SK-N-MC (cell line): Measurements from ENCODE around the gene PTPRM.

Experiments used
- DNase-seq: peaks from one replicate; pipeline ENCODE4 v3.0.0-alpha.2; 2011; ENCODE audit warnings: low read depth, low spot score
- H3K27ac ChIP-seq: fragments of 200-600 bp; sonication (generic); 2 replicates; pipeline ENCODE4 v1.5.1; 2016; ENCODE audit warnings: mixed run types
- H3K36me3 ChIP-seq: fragments of 200-600 bp; sonication (generic); 2 replicates; pipeline ENCODE4 v1.6.1; 2017; ENCODE audit warnings: antibody characterized with exemption, low read length, mixed read lengths; ENCODE audit not compliant: insufficient read depth
- H3K4me3 ChIP-seq: fragments of 200-600 bp; sonication (generic); 2 replicates; pipeline ENCODE4 v1.5.1; 2016
- H3K9ac ChIP-seq: fragments of 200-600 bp; sonication (generic); 2 replicates; pipeline ENCODE4 v1.8.0; 2017; ENCODE audit warnings: mixed run types, mixed read lengths; ENCODE audit not compliant: insufficient read length
- H3K9me3 ChIP-seq: fragments of 200-600 bp; sonication (generic); 2 replicates; pipeline ENCODE4 v1.6.1; 2017; ENCODE audit warnings: low read depth, mild to moderate bottlenecking, antibody characterized with exemption, low read length, moderate library complexity, mixed read lengths
- EZH2 ChIP-seq: fragments of 200-600 bp; sonication (generic); IDR thresholded peaks from one replicate; pipeline ENCODE4 v1.6.1; 2017; ENCODE audit warnings: antibody characterized with exemption
- FOXP2 ChIP-seq: optimal IDR thresholded peaks from 2 replicates; pipeline ENCODE3; 2011; ENCODE audit warnings: mild to moderate bottlenecking, moderate library complexity; ENCODE audit not compliant: insufficient read depth; ENCODE audit errors: extremely low read length, control extremely low read depth
- POLR2AphosphoS5 ChIP-seq: IDR thresholded peaks from 2 replicates; pipeline ENCODE4 v1.6.1; 2012; ENCODE audit warnings: mild to moderate bottlenecking, low read depth, low read length, borderline replicate concordance

The PTPRM gene

GRCh38 chr18:8411492-8411891 lies 844.4 kb downstream of the PTPRM start:
- no peak for DNase-seq
- H3K4me3 ChIP-seq: no peak overlapping the region
- no peaks in the 10 kb centered on the region for H3K9me3 ChIP-seq
- H3K9ac ChIP-seq: no peak overlapping the region
- H3K36me3 ChIP-seq: no peaks in the 10 kb centered on the region
- TF ChIP-seq EZH2: no peak
- TF ChIP-seq POLR2AphosphoS5: no peak
- TF ChIP-seq FOXP2: no peak
- no peak overlapping the region for H3K27ac ChIP-seq

- no peak for TF ChIP-seq FOXP2
- TF ChIP-seq EZH2: no peak
- TF ChIP-seq POLR2AphosphoS5: no peak
- H3K9ac ChIP-seq: no peak overlapping the region
- H3K4me3 ChIP-seq: no peak overlapping the region
- DNase-seq: no peak
- H3K9me3 ChIP-seq: no peaks in the 10 kb centered on the region
- no peak overlapping the region for H3K27ac ChIP-seq
- no peaks in the 10 kb centered on the region for H3K36me3 ChIP-seq
Measured at GRCh38 chr18:8412117-8412516, 845.0 kb downstream of the PTPRM start.

GRCh38 chr18:8413189-8413588 lies 846.1 kb downstream of the PTPRM start:
- TF ChIP-seq FOXP2: no peak
- TF ChIP-seq POLR2AphosphoS5: no peak
- TF ChIP-seq EZH2: no peak
- Histone ChIP-seq H3K36me3 (no peaks in the 10 kb centered on the region), H3K9ac (no peak overlapping the region), H3K27ac (no peak overlapping the region), H3K4me3 (no peak overlapping the region), H3K9me3 (no peaks in the 10 kb centered on the region)
- DNase-seq: no peak

- H3K27ac ChIP-seq: no peak overlapping the region
- H3K9ac ChIP-seq: no peak overlapping the region
- H3K4me3 ChIP-seq: no peak overlapping the region
- DNase-seq: no peak
- H3K9me3 ChIP-seq: no peaks in the 10 kb centered on the region
- TF ChIP-seq POLR2AphosphoS5: no peak
- TF ChIP-seq EZH2: no peak
- TF ChIP-seq FOXP2: no peak
- H3K36me3 ChIP-seq: no peaks in the 10 kb centered on the region
Measured at GRCh38 chr18:8413751-8414150, 846.6 kb downstream of the PTPRM start.

GRCh38 chr18:8416212-8417019 lies 849.3 kb downstream of the PTPRM start:
- no peaks in the 10 kb centered on the region for H3K9me3 ChIP-seq
- no peaks in the 10 kb centered on the region for H3K36me3 ChIP-seq
- DNase-seq: no peak
- no peak overlapping the region for H3K9ac ChIP-seq
- no peak overlapping the region for H3K4me3 ChIP-seq
- TF ChIP-seq FOXP2 (no peak), POLR2AphosphoS5 (no peak), EZH2 (no peak)
- H3K27ac ChIP-seq: no peak overlapping the region

GRCh38 chr18:8422391-8422790 lies 855.3 kb downstream of the PTPRM start:
- Histone ChIP-seq H3K27ac (no peak overlapping the region), H3K9ac (no peak overlapping the region), H3K9me3 (no peaks in the 10 kb centered on the region), H3K36me3 (no peaks in the 10 kb centered on the region), H3K4me3 (no peak overlapping the region)
- TF ChIP-seq FOXP2: no peak
- TF ChIP-seq POLR2AphosphoS5: no peak
- no peak for TF ChIP-seq EZH2
- no peak for DNase-seq

- H3K4me3 ChIP-seq: no peak overlapping the region
- TF ChIP-seq EZH2: no peak
- TF ChIP-seq FOXP2: no peak
- TF ChIP-seq POLR2AphosphoS5: no peak
- H3K9me3 ChIP-seq: no peaks in the 10 kb centered on the region
- DNase-seq: no peak
- no peak overlapping the region for H3K27ac ChIP-seq
- no peaks in the 10 kb centered on the region for H3K36me3 ChIP-seq
- no peak overlapping the region for H3K9ac ChIP-seq
Measured at GRCh38 chr18:8423051-8423557, 856.0 kb downstream of the PTPRM start.

- no peak overlapping the region for H3K27ac ChIP-seq
- TF ChIP-seq FOXP2 (no peak), POLR2AphosphoS5 (no peak), EZH2 (no peak)
Measured at GRCh38 chr18:8424481-8424880, 857.4 kb downstream of the PTPRM start.

GRCh38 chr18:8424917-8425725 lies 858.0 kb downstream of the PTPRM start:
- H3K9ac ChIP-seq: no peak overlapping the region
- no peak overlapping the region for H3K4me3 ChIP-seq
- DNase-seq: no peak
- no peak overlapping the region for H3K27ac ChIP-seq
- H3K36me3 ChIP-seq: no peaks in the 10 kb centered on the region
- TF ChIP-seq EZH2 (no peak), FOXP2 (no peak), POLR2AphosphoS5 (no peak)
- H3K9me3 ChIP-seq: no peaks in the 10 kb centered on the region

More at GRCh38 chr18:8424481-8424880, 857.4 kb downstream of the PTPRM start:
- Histone ChIP-seq H3K9me3 (no peaks in the 10 kb centered on the region), H3K4me3 (no peak overlapping the region), H3K9ac (no peak overlapping the region), H3K36me3 (no peaks in the 10 kb centered on the region)
- DNase-seq: no peak
